Nucleus accumbens (tissue), 56 donors: Measurements from ENCODE around the gene RRAGA.
"Not testable (repeated sequence)": the region's sequence is repeated elsewhere in the genome, so short reads cannot be mapped to it uniquely, and the experiment has no call there.

Source experiments
- DNase-seq, 56 donors: peaks; one replicate each; lab custom pipeline; 2025; lab: John Stamatoyannopoulos, UW

Gene RRAGA

GRCh38 chr9:19074836-19075235, 25.6 kb downstream of the RRAGA start:
- no peak for DNase-seq

- no peak for DNase-seq
Observed at GRCh38 chr9:19085295-19085694, 36.1 kb downstream of the RRAGA start.

GRCh38 chr9:19087106-19088000, 38.1 kb downstream of the RRAGA start:
- DNase-seq: no peak

GRCh38 chr9:19097431-19097830, 48.2 kb downstream of the RRAGA start:
- DNase-seq: not testable (repeated sequence)
